Liver (tissue), 3 donors: Measurements from ENCODE around the gene DENND11.

ENCODE experiments used
- ATF3 ChIP-seq: IDR thresholded peaks from 2 replicates; pipeline ENCODE4 v1.6.1; 2016; ENCODE audit warnings: antibody characterized with exemption
- FOXA1 ChIP-seq: IDR thresholded peaks from 2 replicates; pipeline ENCODE4 v1.6.1; 2016; ENCODE audit warnings: antibody characterized with exemption
- GABPA ChIP-seq, 2 donors: IDR thresholded peaks in 1 of 2; conservative IDR thresholded peaks in 1 of 2; 2 replicates each; pipeline ENCODE4 v1.6.1; 2016; ENCODE audit warnings: antibody characterized with exemption in 2 of 2, mild to moderate bottlenecking in 1 of 2, moderate library complexity in 1 of 2
- HNF4G ChIP-seq: IDR thresholded peaks from 2 replicates; pipeline ENCODE4 v1.6.1; 2016; ENCODE audit warnings: antibody characterized with exemption
- JUND ChIP-seq, 2 donors: IDR thresholded peaks; 2 replicates each; pipeline ENCODE4 v1.6.1; 2016; ENCODE audit warnings: antibody characterized with exemption in 2 of 2
- NR2F2 ChIP-seq: IDR thresholded peaks from 2 replicates; pipeline ENCODE4 v1.6.1; 2016; ENCODE audit warnings: antibody characterized with exemption
- RAD21 ChIP-seq, 2 donors: IDR thresholded peaks; 2 replicates each; pipeline ENCODE4 v1.6.1; 2016; ENCODE audit warnings: antibody characterized with exemption in 2 of 2, mild to moderate bottlenecking in 2 of 2
- RXRA ChIP-seq, 2 donors: IDR thresholded peaks; 2 replicates each; pipeline ENCODE4 v1.6.1; 2017 to 2018; ENCODE audit warnings: antibody characterized with exemption in 2 of 2, mild to moderate bottlenecking in 1 of 2
- SP1 ChIP-seq: IDR thresholded peaks from 2 replicates; pipeline ENCODE4 v1.6.1; 2018; ENCODE audit warnings: antibody characterized with exemption, mild to moderate bottlenecking
- TAF1 ChIP-seq: conservative IDR thresholded peaks from 2 replicates; pipeline ENCODE4 v1.6.1; 2016; ENCODE audit warnings: antibody characterized with exemption, mild to moderate bottlenecking
- YY1 ChIP-seq: IDR thresholded peaks from 2 replicates; pipeline ENCODE4 v1.6.1; 2016; ENCODE audit warnings: antibody characterized with exemption, mild to moderate bottlenecking
- TF ChIP-seq, protein P1 (sequence below): fragments of 150-350 bp; IDR thresholded peaks from 2 replicates; pipeline ENCODE4 v1.5.1; 2017; ENCODE audit warnings: improper control_type of control experiment, low read depth, low read length; ENCODE audit not compliant: missing input control
- TF ChIP-seq, protein P2 (sequence below): IDR thresholded peaks from 2 replicates; pipeline ENCODE4 v1.6.1; 2016; ENCODE audit warnings: antibody characterized with exemption
- TF ChIP-seq, protein P3 (sequence below): IDR thresholded peaks from 2 replicates; pipeline ENCODE4 v1.6.1; 2016; ENCODE audit warnings: antibody characterized with exemption, mild to moderate bottlenecking
- donor health status: healthy.
- donor health status: healthy.

- TF ChIP-seq, protein P1, sequence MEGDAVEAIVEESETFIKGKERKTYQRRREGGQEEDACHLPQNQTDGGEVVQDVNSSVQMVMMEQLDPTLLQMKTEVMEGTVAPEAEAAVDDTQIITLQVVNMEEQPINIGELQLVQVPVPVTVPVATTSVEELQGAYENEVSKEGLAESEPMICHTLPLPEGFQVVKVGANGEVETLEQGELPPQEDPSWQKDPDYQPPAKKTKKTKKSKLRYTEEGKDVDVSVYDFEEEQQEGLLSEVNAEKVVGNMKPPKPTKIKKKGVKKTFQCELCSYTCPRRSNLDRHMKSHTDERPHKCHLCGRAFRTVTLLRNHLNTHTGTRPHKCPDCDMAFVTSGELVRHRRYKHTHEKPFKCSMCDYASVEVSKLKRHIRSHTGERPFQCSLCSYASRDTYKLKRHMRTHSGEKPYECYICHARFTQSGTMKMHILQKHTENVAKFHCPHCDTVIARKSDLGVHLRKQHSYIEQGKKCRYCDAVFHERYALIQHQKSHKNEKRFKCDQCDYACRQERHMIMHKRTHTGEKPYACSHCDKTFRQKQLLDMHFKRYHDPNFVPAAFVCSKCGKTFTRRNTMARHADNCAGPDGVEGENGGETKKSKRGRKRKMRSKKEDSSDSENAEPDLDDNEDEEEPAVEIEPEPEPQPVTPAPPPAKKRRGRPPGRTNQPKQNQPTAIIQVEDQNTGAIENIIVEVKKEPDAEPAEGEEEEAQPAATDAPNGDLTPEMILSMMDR: no peak
- TF ChIP-seq NR2F2 (no peak), RXRA (IDR thresholded peaks at IDR 0.05) (no peak), SP1 (no peak), RAD21 (IDR thresholded peaks at IDR 0.05) (no peak), GABPA (IDR thresholded peaks at IDR 0.05 in 1 of 2, conservative IDR thresholded peaks at IDR 0.05 in 1 of 2) (no peak), FOXA1 (no peak), TAF1 (no peak), YY1 (no peak), ATF3 (no peak), JUND (IDR thresholded peaks at IDR 0.05) (no peak), HNF4G (no peak)
- TF ChIP-seq, protein P2, sequence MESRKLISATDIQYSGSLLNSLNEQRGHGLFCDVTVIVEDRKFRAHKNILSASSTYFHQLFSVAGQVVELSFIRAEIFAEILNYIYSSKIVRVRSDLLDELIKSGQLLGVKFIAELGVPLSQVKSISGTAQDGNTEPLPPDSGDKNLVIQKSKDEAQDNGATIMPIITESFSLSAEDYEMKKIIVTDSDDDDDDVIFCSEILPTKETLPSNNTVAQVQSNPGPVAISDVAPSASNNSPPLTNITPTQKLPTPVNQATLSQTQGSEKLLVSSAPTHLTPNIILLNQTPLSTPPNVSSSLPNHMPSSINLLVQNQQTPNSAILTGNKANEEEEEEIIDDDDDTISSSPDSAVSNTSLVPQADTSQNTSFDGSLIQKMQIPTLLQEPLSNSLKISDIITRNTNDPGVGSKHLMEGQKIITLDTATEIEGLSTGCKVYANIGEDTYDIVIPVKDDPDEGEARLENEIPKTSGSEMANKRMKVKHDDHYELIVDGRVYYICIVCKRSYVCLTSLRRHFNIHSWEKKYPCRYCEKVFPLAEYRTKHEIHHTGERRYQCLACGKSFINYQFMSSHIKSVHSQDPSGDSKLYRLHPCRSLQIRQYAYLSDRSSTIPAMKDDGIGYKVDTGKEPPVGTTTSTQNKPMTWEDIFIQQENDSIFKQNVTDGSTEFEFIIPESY: no peak
- TF ChIP-seq, protein P3, sequence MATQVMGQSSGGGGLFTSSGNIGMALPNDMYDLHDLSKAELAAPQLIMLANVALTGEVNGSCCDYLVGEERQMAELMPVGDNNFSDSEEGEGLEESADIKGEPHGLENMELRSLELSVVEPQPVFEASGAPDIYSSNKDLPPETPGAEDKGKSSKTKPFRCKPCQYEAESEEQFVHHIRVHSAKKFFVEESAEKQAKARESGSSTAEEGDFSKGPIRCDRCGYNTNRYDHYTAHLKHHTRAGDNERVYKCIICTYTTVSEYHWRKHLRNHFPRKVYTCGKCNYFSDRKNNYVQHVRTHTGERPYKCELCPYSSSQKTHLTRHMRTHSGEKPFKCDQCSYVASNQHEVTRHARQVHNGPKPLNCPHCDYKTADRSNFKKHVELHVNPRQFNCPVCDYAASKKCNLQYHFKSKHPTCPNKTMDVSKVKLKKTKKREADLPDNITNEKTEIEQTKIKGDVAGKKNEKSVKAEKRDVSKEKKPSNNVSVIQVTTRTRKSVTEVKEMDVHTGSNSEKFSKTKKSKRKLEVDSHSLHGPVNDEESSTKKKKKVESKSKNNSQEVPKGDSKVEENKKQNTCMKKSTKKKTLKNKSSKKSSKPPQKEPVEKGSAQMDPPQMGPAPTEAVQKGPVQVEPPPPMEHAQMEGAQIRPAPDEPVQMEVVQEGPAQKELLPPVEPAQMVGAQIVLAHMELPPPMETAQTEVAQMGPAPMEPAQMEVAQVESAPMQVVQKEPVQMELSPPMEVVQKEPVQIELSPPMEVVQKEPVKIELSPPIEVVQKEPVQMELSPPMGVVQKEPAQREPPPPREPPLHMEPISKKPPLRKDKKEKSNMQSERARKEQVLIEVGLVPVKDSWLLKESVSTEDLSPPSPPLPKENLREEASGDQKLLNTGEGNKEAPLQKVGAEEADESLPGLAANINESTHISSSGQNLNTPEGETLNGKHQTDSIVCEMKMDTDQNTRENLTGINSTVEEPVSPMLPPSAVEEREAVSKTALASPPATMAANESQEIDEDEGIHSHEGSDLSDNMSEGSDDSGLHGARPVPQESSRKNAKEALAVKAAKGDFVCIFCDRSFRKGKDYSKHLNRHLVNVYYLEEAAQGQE: no peak
These were observed 1.6 kb downstream of the DENND11 start for GRCh38 chr7:141700296-141700847.
